T-helper 1 cell (primary cell): Measurements from ENCODE around the gene SPOP.

Experiments
- DNase-seq, 5 donors: peaks; one replicate each; pipeline ENCODE4 v3.0.0-alpha.2; 2012 to 2020

SPOP gene

DNA sequence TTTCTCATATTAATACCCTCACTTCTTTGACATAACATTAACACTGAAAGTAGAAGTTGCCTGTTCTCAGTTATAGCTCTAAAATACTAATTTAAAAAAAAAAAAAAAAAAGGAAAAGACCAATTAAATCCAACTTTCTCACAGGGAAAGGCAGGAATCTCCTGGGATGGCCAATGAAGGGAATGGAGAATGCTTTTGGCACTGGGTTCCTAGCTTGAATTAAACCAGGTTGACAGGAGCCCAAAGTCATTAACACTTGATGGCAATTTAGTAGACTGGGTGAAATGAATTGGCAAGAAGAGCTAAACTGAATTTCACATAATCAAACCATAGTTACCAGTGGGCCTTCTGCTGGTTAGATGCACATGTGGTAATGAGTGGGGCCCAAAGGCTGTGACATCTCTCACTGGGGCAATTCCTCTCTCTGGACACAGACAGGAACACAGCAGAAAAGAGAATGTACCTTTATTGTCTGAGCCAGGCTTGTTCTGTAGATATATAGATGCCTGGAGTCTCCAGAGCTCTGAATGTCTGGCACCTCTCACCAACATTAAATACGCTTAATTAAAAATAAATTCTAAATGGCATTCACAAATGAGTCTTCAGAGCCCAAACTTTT is 64.6 kb downstream of the SPOP start:
- no peak for DNase-seq

DNA sequence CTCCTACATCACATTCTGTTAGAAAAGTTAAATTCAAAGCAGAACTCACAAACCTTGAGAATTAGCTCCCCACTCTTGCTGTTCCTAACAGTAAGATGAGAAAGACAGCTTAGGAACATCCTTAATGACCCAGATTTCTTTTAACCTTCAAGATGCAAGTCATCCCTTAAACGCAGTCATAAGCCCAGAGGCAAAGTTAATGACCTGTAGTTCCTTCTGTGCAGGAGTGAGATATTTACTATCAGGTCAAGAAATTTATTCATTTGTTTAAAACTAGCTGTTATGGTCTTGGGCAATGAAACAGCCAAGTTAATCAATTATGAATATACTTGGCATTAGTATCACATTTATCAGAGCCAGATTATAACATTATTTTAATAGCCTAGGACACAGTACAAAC is 65.2 kb downstream of the SPOP start:
- DNase-seq = no peak

DNA sequence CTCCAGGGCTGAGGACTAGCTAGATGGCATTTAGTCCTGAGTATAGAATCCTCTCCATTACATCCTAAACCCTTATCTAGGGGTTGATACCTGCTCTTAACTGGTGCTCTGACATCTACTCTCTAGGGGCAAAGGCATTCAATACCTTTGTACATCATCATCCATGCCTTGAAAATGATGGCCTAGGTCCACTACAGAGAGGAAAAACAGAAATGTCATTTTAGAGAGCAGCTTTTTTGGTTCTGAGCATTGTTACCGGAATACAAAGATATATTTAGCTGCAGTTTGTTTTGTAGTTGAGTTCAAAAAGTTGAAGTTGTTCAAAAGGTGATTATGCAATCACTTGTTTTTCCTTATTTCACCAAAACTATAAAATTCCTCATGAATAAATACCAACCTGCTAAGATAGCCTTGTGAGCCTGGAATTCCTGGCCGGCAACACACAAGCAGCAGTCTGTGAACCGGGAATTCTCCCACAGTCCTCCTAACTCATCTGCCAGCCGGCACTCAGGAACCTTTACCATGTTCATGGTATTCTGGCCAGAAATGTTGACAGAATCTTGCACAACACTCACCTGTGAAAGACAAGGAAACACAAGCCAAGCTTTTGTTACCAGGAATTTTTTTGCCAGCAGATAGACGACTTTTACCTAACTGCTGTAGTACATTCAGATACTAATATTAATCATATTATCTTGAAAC is 66.9 kb downstream of the SPOP start:
- DNase-seq = no peak

DNA sequence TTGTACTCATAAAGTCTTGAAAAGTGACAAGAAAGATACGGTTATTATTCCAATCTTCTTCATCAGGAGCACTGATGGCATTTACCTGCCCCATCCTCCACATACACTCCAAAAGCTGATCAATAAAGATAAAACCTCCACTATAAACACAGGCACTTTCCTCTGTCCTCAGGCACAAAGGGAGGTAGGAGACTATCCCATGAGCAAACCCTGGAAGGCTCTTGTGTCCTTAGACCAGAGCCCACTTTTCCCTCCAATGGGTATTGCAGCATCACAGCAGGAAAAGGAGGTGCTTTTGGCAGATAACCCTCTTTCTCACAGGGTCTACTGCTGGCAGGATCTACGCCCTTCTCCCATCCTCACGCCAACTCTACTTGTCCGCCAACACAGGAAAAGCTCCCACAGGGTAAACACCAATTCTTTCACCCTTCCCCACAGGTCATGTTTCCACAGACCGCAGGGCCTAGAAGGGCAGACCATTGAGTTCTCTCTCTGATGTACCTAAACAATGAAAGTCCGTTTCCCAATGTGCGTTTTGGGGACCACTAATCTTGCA is 73.5 kb downstream of the SPOP start:
- no peak for DNase-seq

DNA sequence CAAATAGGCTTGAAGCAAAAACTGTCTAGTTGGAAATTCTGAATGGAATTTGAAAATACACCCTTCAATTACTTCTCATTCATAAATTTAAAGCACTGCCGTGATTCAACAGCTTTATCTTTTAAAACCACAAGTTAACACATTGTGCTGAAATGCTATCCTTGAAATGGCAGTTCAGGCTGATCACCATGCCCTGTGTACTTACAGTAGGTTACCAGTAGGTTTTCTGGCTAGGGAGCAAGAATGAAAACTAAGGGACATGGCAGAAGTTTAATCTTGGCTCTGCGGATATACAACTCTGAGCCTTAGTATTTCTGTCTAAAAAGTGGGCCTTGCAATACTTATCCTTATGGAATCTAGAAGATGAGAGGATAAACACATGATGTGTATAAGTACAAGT is 74.2 kb downstream of the SPOP start:
- no peak for DNase-seq

DNA sequence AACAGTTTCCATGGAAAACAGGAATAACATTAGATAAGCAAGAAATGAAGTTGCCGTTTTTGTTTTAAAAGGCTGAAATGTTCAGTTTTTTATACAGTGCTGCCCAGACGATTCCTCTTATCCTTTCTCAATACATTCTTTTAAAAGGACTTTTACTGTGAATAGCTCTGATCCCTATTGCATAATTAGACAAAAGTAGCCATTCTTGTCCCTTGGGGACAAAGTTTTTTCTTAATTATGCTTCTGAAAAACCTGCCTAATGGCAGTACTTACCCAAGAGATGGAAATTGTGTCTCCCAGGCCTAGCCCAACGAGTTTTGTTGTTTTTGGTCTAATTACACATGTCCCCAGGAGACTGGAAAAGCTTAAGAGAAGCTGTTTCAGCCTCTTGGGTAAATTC is 74.7 kb downstream of the SPOP start:
- DNase-seq = no peak

DNA sequence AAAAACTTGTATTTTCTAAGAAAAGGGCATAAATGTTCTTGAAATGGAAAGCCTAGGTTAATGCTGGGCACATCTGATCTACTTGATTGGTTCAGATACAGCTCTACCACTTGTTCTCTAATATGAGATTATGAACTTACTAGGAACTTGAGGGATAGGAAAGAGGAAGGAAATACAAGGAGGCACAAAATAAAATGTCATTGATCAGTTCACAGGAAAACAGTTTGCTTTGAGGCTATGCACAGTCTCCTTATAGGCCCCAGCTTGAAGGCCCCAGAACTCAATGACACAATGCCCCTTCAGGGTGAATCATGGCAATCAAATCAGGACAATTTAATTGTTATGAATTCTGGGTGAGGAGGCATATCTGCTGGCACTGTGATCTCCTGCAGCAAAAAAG is 75.1 kb downstream of the SPOP start:
- no peak for DNase-seq

DNA sequence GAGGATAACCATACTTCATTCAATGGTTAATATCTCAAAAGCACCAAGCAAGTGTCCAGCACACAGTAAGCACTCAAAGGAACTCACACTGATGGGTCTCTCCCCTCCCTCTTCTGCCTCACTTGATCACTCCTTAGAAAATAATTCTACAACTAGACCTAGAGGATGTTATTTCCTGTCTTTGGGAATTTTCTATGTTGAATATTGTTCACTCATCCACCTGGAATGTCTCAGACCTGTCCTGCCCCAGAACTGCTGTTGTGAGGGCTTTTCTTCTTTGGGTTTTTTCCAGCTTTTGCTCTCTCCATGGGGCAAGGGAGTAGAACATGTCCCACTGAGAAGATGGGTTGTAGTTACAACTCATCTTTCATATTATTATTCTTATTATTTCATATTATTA is 76.9 kb downstream of the SPOP start:
- no peak for DNase-seq

DNA sequence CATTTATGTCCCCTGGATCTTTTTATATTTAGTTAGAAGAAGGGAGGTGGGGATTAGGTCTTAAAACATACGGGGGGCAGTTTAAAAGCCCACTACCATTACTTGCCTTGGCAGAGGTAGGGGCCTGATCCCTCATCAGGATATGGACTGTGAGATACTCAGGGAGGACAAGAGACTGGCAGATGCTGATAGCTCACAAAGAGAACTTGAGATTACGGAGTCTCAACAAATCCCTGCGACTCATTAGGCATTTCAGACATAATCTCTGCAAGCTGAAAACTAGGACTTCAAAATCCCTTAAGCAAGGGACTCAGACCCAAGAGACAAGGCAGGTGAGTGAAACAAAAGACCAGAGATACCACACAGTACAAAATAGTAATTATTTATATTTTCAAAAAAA is 79.0 kb downstream of the SPOP start:
- DNase-seq = no peak

DNA sequence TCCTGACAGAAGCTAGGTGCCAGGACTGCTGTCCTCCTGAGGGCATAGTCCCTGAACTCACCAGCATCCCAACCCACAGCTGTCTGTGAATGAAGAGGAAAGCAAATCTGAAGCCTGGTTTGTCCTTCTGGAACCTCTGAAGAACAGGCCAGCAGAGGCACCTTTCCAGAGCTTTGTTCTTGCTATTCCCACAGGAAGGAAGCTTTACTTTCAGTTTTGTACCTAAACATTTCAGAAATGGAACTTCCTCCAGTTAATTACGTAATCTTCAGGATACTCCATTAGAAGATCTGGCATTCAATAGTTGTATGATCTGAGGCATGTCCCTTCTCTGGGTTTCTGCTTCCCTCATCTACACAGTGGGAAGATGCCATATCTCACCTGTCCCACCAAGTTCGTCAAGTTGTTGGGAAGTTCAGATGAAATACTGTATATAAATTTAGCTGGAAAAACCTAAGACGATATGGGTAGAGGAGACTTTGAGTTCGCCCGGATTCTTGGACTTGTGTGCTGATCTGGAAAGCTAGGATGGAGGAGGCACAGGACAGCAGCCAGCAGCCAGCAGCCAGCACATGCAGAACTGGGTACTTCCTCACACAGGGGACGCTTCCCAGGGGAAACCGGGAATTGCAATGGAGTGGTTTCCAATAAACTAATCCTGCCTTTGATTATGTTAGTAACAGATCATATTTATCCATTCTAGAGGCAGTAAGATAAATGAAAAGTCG is 79.8 kb downstream of the SPOP start:
- DNase-seq = no peak

DNA sequence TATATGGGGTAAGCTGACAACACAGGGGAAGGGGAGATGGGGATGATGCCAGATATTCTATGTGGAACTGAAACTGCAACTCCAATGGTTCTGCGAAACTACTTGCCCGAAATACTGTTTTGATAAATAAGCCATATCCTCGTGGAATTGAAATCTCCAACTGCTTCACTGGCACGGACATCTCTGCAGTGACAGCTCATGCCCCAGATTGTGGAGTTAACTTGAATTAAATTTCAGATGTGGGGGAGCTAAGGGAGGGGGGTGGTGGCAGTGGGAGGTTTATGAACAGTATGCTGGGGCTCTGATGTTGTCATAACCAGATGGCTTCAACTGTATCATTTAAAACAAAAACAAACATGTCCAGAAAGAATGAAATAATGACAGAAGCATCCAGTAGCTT is 80.5 kb downstream of the SPOP start:
- no peak for DNase-seq

DNA sequence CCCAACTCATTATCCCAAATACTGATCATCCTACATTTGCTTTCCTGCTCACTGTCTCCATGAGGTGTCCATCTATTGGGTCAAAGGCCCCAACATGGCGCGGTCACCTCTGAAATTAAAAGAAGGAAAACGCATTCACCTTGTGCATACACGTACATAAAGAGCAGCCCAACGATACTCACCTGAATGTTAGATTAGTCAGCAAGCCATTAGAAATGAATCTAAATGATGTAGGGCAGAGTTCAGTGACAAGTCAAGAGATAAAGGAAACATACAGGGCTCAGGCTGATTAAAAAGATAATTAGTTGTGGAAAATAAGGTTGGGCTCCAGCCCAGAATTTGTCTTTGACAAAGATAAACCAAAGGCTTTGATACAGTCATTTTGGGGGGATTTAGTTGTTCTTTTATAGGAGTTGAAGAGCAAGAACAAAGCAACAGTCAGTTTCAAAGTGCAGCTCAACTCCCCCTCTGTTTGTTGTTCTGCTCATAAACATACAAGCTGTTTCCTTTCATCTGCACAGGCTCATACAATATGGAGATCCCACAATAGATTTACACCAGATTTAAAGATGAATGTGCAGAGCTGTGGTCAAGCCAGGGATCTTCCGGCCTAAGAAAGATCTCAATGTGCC is 81.2 kb downstream of the SPOP start:
- no peak for DNase-seq

DNA sequence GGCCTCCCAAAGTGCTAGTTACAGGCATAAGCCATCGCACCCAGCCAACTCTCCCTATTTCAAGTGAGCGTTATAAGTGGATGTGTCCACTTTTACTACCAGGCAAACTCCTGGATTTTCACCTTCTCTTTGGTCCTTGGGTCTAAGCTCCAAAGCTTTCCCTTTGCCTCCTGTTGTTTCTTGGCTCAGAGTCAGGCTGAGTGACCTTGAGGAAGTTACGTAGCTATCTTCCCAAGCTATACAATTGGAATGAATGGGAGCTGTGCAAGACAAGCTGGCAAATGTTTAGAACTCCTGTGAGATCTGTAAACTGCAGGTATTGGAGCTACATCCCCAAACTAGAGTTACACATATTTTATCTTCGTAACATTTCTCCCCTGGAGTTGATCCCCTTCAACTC is 81.9 kb downstream of the SPOP start:
- no peak for DNase-seq

DNA sequence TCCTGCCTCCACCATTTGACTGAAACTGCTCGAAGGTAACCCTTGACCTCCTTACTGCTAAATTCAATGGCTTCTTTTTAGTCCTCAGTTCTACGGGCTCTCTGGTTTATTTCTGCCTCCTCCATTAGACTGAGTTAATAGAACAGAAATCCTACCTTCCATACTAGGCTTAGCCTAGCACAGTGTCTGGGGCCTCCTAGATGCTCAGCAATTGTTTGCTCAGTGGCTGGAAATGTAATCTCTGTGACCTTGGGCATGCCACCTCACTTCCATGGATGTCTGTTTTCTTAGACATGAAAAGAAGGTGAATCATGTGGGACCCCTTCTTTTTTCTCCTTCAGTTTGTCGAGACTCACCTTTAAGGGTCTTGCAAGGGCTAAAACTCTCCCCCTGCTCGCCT is 82.6 kb downstream of the SPOP start:
- DNase-seq = no peak

DNA sequence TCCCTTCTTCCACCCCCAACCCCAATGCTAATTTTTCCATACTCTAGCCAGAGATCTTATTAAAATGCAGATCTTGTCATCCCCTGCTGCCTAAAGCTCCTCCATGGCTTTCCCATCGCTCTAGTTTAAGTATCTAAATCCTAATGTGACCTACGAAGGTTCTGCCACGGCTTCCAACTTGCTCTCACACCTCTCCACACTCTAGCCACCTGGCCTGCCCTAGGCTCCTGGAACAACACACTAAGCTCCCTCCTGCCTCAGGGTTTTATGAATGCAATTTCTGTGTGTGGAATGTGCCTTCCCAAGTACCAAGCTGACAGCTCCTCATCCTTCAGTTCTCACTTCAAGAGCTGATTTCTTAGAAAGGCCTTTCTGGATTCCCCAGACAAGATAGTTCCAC is 85.6 kb downstream of the SPOP start:
- DNase-seq = no peak

DNA sequence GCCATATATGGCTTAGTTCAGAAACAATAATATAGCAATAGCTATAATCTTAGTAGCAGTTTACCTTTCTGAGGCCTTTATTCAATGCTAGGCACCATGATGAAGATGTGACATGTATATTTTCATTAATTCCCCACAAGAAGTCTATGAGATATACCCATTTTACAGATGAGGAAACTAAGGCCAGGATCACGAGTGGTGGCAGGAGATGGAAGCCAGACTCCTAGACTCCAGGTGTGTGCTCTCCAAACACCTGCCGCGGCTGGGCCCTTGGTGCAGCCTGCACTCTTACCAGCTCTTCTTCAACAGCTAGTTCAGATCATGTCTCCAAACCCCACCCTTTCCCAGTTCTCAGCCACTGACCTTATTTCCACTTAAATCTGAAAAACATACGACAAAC is 87.0 kb downstream of the SPOP start:
- no peak for DNase-seq

DNA sequence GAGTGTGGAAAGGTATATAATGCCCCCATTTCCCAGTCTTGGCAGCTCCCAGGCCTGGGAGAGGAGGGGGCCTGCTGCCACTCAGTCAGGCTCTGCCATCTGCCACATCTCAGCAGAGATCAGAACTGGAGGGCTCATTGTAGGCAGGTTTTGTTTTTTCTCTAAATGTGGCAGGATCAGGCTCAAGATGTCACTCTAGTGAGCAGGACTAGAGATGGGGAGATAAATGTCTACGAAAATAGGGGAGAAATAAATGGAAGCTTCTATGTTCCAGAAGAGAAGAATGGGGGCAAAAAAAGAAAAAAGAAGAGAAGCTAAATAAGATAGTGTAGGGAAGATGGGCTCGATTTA is 88.3 kb downstream of the SPOP start:
- DNase-seq = no peak

DNA sequence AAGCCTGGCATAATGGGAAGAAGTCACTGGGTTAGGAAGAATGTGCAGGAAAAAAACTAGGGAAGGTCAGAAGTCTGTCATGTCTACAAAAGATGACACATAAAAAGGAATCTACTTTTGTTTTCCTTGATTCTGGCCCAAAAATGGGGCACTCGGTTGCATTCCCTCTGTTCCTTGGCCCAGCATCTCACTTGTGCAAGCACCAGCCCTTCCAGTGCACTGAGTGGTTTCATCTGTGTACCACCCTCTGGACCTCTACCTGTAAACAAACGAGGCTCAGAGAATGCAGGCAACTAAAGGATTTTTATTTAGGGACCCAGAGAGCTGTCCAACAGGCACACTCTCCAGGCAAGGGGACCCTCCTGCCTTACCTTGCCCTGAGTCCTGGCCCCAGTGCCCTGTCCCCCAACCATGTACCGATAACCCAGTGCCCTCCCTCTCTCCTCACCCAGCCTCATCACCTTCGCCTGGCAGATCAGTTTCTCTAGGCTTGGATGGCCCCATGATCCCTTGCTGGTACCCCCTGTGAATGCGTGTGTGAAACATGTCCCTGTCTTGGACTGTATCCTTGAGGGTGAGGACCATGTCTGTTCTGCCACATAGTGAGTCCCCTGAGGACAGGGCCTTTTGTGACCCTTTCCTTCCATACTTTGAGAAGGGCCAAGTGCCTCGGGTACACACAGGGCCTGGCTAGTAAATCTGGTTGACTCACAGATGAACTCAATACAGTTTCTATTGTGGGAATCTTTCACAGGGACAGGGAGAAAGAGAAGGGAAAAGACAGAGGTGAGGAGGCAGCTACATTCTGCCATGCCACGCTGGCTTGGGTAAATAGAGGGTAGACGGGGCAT is 88.9 kb downstream of the SPOP start:
- DNase-seq = no peak

DNA sequence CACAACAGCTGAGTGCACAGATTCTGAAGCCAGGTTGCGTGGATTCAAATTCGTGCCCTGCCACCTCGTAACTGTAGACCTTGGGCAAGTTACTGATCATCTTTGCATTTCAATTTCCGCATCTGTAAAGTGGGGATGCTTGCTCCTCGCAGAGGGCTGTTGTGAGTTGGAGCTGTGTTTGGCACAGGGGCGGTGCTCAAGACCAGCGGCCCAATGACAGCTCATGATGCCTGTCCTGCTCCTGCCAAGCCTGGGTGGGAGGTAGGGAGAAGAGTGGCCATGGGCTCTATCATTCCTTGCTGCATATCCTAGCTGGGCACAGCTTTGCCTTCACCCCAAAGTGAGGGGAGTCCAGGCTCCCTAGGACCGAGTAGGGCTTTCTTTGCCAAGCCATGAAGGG is 89.6 kb downstream of the SPOP start:
- no peak for DNase-seq

DNA sequence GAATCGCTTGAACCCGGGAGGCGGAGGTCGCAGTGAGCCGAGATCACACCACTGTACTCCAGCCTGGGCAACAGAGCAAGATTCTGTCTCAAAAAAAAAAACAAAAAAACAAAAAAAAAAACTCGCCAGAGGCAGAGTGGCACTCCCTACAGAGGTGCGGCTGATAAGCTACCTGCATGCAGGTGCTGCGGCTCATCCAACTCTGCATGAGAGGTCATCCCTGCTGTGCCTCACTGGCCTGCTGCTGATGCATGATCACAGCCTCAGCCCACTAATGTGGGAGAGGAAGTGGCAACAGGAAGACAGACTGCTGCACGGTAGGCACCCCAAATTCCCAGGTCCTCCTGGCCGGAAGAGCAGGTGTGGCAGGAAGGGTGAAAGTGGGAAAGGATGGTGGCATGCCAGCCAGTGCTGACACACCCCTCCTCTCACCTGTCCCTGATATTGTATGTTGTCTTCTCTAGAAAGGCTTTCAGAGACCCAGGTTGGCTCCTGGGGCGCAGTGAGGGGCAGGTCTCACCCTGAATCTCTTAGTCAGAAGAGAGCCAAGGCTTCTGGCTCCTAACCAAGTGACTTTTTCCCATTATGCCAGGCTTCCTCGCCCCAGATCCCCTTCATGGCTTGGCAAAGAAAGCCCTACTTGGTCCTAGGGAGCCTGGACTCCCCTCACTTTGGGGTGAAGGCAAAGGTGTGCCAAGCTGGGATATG is 90.4 kb downstream of the SPOP start:
- DNase-seq = no peak

DNA sequence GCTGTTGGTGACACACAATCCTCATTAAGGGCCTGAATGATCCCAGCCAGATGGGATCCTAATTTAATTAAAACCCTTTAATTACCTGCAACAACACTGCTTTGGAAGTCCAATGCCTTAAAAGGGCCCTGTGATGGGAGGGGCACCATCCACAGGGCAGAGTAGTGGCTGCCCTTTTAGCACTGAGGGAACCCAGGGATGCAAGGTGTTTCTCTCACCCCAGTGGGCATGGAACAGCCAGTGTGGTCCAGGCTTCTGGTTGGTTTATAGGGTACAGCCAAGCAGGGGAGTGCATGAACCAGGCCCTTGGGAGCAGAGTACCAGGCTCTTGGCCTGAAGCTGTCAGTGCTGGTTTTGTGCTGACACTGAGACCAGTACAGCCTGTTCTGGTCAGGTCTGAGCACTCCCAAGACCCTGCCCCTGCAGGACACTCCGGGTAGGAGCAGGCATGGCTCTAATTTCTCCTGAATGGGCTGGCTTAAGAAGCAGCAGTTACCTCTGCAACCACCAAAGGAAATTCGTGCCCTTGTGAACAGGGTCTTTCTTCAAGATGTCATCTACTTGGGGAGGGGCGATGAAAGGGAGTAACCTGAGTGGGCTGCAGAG is 92.4 kb downstream of the SPOP start:
- no peak for DNase-seq

DNA sequence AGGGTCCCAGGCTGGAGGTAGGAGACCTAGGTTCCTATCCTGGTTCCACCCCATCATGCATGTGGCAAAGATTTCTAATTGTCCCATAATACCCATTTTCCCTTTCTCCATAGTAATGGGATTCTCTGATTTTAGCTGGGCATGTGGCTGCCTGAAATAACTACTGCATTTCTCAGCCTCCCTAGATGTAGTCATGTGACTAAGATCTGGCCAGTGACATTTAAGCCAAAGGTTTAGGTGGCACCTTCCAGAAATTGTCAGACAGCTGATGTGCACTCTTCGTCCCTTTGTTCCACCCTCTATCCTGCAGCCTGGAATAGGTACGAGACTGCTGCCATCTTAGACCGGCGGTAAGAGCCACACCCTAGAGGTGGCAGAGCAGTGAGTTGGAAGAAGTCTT is 94.0 kb downstream of the SPOP start:
- no peak for DNase-seq
